IMR-90 (cell line): ENCODE measurements around the gene SYNE1. TPM values are rescaled to one million over a fixed set of nuclear protein-coding genes. Genes with fewer than 3 reads are reported as not detected.

Experiments used
- ATAC-seq: fragments of 200-7000 bp; cut with Tn5 transposase; 2 replicates; pipeline ENCODE4 v1.9.1; 2020; ENCODE audit warnings: low read depth, mild to moderate bottlenecking, moderate library complexity
- BruUV-seq: library from RNA; stranded (reverse); fragments of 400-500 nt; replicated peaks from 2 replicates; lab custom pipeline; 2021; lab: Mats Ljungman, UMichigan
- CTCF ChIA-PET: fragments of 300-600 bp; formaldehyde crosslinking; extraction: SDS; loops from one replicate; lab custom pipeline; 2021; ENCODE audit warnings: antibody characterized with exemption; lab: Yijun Ruan, JAX
- POLR2A ChIA-PET: fragments of 300-600 bp; sonication (Branson Sonifier 250); formaldehyde crosslinking; loops from one replicate; lab custom pipeline; 2022; ENCODE audit warnings: antibody characterized with exemption; ENCODE audit not compliant: unreplicated experiment; lab: Charles Lee
- DNase-seq: peaks from one replicate; pipeline ENCODE4 v3.0.0; 2013
- H2AFZ ChIP-seq: replicated peaks from 2 replicates; pipeline ENCODE3; 2013; ENCODE audit warnings: low read length, mild to moderate bottlenecking; ENCODE audit not compliant: poor library complexity
- H2AK5ac ChIP-seq: 2 replicates; pipeline ENCODE4 v1.6.1; 2013; ENCODE audit warnings: low read depth, low read length, inconsistent platforms
- H2AK9ac ChIP-seq: replicated peaks from 2 replicates; pipeline ENCODE3; 2013; ENCODE audit warnings: mild to moderate bottlenecking, low read depth, low read length, moderate library complexity; ENCODE audit not compliant: poor library complexity
- H2BK120ac ChIP-seq: 2 replicates; pipeline ENCODE4 v1.6.1; 2013; ENCODE audit warnings: low read depth, low read length, inconsistent platforms
- H2BK15ac ChIP-seq: 3 replicates; pipeline ENCODE4 v1.6.1; 2013; ENCODE audit warnings: low read depth, low read length, inconsistent platforms
- H2BK20ac ChIP-seq: 2 replicates; pipeline ENCODE4 v1.6.1; 2013; ENCODE audit warnings: low read depth, mild to moderate bottlenecking, inconsistent platforms, low read length, moderate library complexity
- H2BK5ac ChIP-seq: 2 replicates; pipeline ENCODE4 v1.6.1; 2013; ENCODE audit warnings: mild to moderate bottlenecking, low read depth, low read length, inconsistent platforms; ENCODE audit not compliant: poor library complexity, severe bottlenecking
- H3K14ac ChIP-seq: replicated peaks from 2 replicates; pipeline ENCODE4 v1.6.1; 2013; ENCODE audit warnings: low read depth, low read length, inconsistent platforms
- H3K18ac ChIP-seq: 2 replicates; pipeline ENCODE4 v1.6.1; 2013; ENCODE audit warnings: low read depth, low read length, control low read depth
- H3K23ac ChIP-seq: 2 replicates; pipeline ENCODE4 v1.6.1; 2013; ENCODE audit warnings: low read depth, low read length, inconsistent platforms
- H3K27ac ChIP-seq: 2 replicates; pipeline ENCODE4 v1.5.1; 2013; ENCODE audit warnings: mild to moderate bottlenecking, control low read depth, low read length; ENCODE audit not compliant: insufficient read depth
- H3K27me3 ChIP-seq: 2 replicates; pipeline ENCODE4 v1.6.1; 2013; ENCODE audit warnings: low read length; ENCODE audit not compliant: control insufficient read depth, insufficient read depth
- H3K36me3 ChIP-seq: 2 replicates; pipeline ENCODE4 v1.6.1; 2013; ENCODE audit warnings: low read length, mixed read lengths; ENCODE audit not compliant: control insufficient read depth, insufficient read depth
- H3K4ac ChIP-seq: 2 replicates; pipeline ENCODE4 v1.6.1; 2013; ENCODE audit warnings: low read depth, low read length, inconsistent platforms
- H3K4me1 ChIP-seq: 2 replicates; pipeline ENCODE4 v1.6.1; 2013; ENCODE audit warnings: low read length, mixed read lengths; ENCODE audit not compliant: control insufficient read depth, insufficient read depth
- H3K4me2 ChIP-seq: 2 replicates; pipeline ENCODE4 v1.6.1; 2013; ENCODE audit warnings: low read depth, mild to moderate bottlenecking, control low read depth, low read length, moderate library complexity
- H3K4me3 ChIP-seq: 2 replicates; pipeline ENCODE4 v1.5.1; 2013; ENCODE audit warnings: low read depth, mild to moderate bottlenecking, control low read depth, low read length, moderate library complexity; ENCODE audit not compliant: insufficient read depth
- H3K56ac ChIP-seq: 2 replicates; pipeline ENCODE4 v1.6.1; 2013; ENCODE audit warnings: low read length, inconsistent platforms; ENCODE audit not compliant: insufficient read depth; ENCODE audit errors: extremely low read depth
- H3K79me1 ChIP-seq, 2 experiments: 2 replicates each; pipeline ENCODE4 v1.6.1; 2013; ENCODE audit warnings: low read length in 2 of 2, inconsistent platforms in 1 of 2, low read depth in 1 of 2
- H3K9ac ChIP-seq: 2 replicates; pipeline ENCODE4 v1.6.1; 2013; ENCODE audit warnings: low read depth, low read length, control low read depth
- H3K9me1 ChIP-seq: 2 replicates; pipeline ENCODE4 v1.6.1; 2013; ENCODE audit warnings: low read length, inconsistent platforms; ENCODE audit not compliant: insufficient read depth
- H3K9me3 ChIP-seq: 2 replicates; pipeline ENCODE4 v1.6.1; 2013; ENCODE audit warnings: low read length; ENCODE audit not compliant: control insufficient read depth, insufficient read depth
- H4K20me1 ChIP-seq: 2 replicates; pipeline ENCODE4 v1.6.1; 2013; ENCODE audit warnings: low read length, inconsistent platforms; ENCODE audit not compliant: insufficient read depth
- H4K5ac ChIP-seq: 2 replicates; pipeline ENCODE4 v1.6.1; 2013; ENCODE audit warnings: mild to moderate bottlenecking, low read depth, low read length, control low read depth
- H4K8ac ChIP-seq, 2 experiments: 2 replicates each; pipeline ENCODE4 v1.6.1; 2013; ENCODE audit warnings: low read depth in 2 of 2, low read length in 2 of 2, control low read depth in 1 of 2, inconsistent platforms in 1 of 2
- H4K91ac ChIP-seq: 2 replicates; pipeline ENCODE4 v1.6.1; 2013; ENCODE audit warnings: low read depth, low read length, inconsistent platforms; ENCODE audit not compliant: insufficient read depth
- BHLHE40 ChIP-seq: fragments of 150-350 bp; IDR thresholded peaks from 2 replicates; pipeline ENCODE4 v1.6.1; 2016; ENCODE audit warnings: mild to moderate bottlenecking, low read depth, low read length
- CHD1 ChIP-seq: IDR thresholded peaks from 2 replicates; pipeline ENCODE4 v1.6.1; 2012; ENCODE audit warnings: low read depth, low read length, improper control_type of control experiment
- MAFK ChIP-seq: IDR thresholded peaks from 2 replicates; pipeline ENCODE4 v1.6.1; 2012; ENCODE audit warnings: low read depth, low read length, improper control_type of control experiment
- MAZ ChIP-seq: IDR thresholded peaks from 2 replicates; pipeline ENCODE4 v1.6.1; 2012; ENCODE audit warnings: low read depth, mild to moderate bottlenecking, low read length, improper control_type of control experiment, moderate library complexity, borderline replicate concordance
- POLR2A ChIP-seq: IDR thresholded peaks from 2 replicates; pipeline ENCODE4 v1.6.1; 2012; ENCODE audit warnings: mild to moderate bottlenecking, low read depth, low read length
- RAD21 ChIP-seq: IDR thresholded peaks from 2 replicates; pipeline ENCODE4 v1.6.1; 2012; ENCODE audit warnings: low read length, improper control_type of control experiment
- RFX5 ChIP-seq: IDR thresholded peaks from 2 replicates; pipeline ENCODE4 v1.8.0; 2012; ENCODE audit warnings: low read depth, mild to moderate bottlenecking, low read length, moderate library complexity
- WGBS, 2 experiments: methylation state at CpG; one replicate each; pipeline versions ENCODE4 v1.1.5 to v1.1.7; 2013; ENCODE audit warnings: missing lambda C conversion rate in 2 of 2; ENCODE audit not compliant: insufficient read length in 1 of 2; ENCODE audit errors: extremely low coverage in 2 of 2; 5-methylcytosine and 5-hydroxymethylcytosine counted together
- dilution Hi-C: fragments of 300-500 bp; cut with HindIII; formaldehyde crosslinking; loops from one replicate; pipeline ENCODE4 v1.14.3; 2018; ENCODE audit warnings: low sequenced_read_pairs; ENCODE audit not compliant: unreplicated experiment
- in situ Hi-C: fragments of 300-500 bp; cut with MboI; formaldehyde crosslinking; loops from 3 replicates; pipeline ENCODE4 v1.14.3; 2019; ENCODE audit warnings: low sequenced_read_pairs, inconsistent platforms, mixed read lengths
- intact Hi-C: fragments of 100-400 bp; cut with micrococcal nuclease; formaldehyde crosslinking; loops from 2 replicates; pipeline ENCODE4 v1.10.0; 2022
- polyA plus RNA-seq, 3 experiments: library from polyadenylated mRNA; depleted of rRNA; stranded (reverse); fragments of >200 nt; gene quantifications; 2 replicates each; pipeline ENCODE4 v1.2.3, GENCODE V29; 2012; ENCODE audit warnings: low replicate concordance in 1 of 3
- total RNA-seq: library from RNA; depleted of rRNA; stranded (reverse); fragments of >200 nt; gene quantifications from 2 replicates; pipeline ENCODE4 v1.2.3, GENCODE V29; 2012
- TF ChIP-seq, protein P1 (sequence below): conservative IDR thresholded peaks from 2 replicates; pipeline ENCODE4 v1.5.1; 2012; ENCODE audit warnings: mild to moderate bottlenecking, low read depth, low read length, improper control_type of control experiment

The SYNE1 gene
- total and polyA plus RNA-seq, 2 of the 4 experiments (the other 2 are of a cell fraction) = 34.1 to 159 TPM

DNA sequence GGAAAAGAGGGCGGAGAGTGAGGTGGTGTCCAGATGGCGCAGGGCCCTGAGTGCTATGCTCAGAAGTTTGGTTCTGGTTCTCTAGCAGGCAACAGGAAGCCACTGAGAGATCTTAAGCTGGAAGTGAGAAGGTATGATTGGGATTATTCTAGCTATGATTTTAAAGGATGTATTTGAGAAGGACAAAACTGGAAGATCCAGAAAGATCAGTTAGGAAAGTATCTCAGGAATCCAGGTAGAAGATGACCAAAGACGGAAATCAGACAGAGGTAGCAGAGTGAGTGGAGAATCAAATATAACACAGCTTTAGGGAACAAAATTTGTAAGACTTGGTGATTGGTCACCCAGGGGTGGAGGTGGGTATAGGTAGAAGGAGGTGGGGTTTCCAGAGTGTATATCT is 5.8 kb downstream of the SYNE1 start:
- Histone ChIP-seq H3K9me1 (no peaks in the 10 kb centered on the region; the same call in 1 of the 2 replicates), H2BK5ac (no peak overlapping the region), H3K18ac (no peak overlapping the region), H2AK5ac (no peak overlapping the region), H3K4ac (no peak overlapping the region), H3K4me2 (no peak overlapping the region), H4K5ac (no peak overlapping the region), H3K56ac (no peak overlapping the region), H3K9me3 (no peaks in the 10 kb centered on the region), H2AFZ (no peak overlapping the region), H2BK15ac (no peak overlapping the region), H2BK20ac (no peak overlapping the region), H4K20me1 (no peaks in the 10 kb centered on the region), H2AK9ac (no peak overlapping the region), H3K36me3 (no peaks in the 10 kb centered on the region), H4K91ac (no peak overlapping the region), H3K4me1 (peaks cover 6% of the 10 kb centered on the region; the same call in 1 of the 2 replicates), H3K14ac (no peak overlapping the region), H3K79me1 (peaks cover 17 to 20% of the 10 kb centered on the region in 2 experiments), H3K4me3 (no peak overlapping the region), H3K9ac (no peak overlapping the region), H4K8ac (no peak overlapping the region), H2BK120ac (no peak overlapping the region), H3K27me3 (no peaks in the 10 kb centered on the region), H3K23ac (no peak overlapping the region), H3K27ac (no peak overlapping the region)
- BruUV-seq = no TSS peak
- no peak for TF ChIP-seq CHD1
- TF ChIP-seq BHLHE40 = no peak
- TF ChIP-seq, protein P1, sequence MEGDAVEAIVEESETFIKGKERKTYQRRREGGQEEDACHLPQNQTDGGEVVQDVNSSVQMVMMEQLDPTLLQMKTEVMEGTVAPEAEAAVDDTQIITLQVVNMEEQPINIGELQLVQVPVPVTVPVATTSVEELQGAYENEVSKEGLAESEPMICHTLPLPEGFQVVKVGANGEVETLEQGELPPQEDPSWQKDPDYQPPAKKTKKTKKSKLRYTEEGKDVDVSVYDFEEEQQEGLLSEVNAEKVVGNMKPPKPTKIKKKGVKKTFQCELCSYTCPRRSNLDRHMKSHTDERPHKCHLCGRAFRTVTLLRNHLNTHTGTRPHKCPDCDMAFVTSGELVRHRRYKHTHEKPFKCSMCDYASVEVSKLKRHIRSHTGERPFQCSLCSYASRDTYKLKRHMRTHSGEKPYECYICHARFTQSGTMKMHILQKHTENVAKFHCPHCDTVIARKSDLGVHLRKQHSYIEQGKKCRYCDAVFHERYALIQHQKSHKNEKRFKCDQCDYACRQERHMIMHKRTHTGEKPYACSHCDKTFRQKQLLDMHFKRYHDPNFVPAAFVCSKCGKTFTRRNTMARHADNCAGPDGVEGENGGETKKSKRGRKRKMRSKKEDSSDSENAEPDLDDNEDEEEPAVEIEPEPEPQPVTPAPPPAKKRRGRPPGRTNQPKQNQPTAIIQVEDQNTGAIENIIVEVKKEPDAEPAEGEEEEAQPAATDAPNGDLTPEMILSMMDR = no peak
- TF ChIP-seq MAFK = no peak
- no peak for TF ChIP-seq MAZ
- no peak for TF ChIP-seq RFX5
- TF ChIP-seq POLR2A = no peak
- no peak for TF ChIP-seq RAD21
- ChIA-PET CTCF (interaction anchor here (1.0 kb wide), 1 partner anchor 10 kb away, joined by 4 read pairs; no protein-coding TSS in a partner anchor), POLR2A (no interaction called here)
- intact Hi-C loops (no loop called here), dilution Hi-C loops (no loop called here), in situ Hi-C loops (no loop called here)
- ATAC-seq (no peak), DNase-seq (no peak)
- WGBS, 2 experiments = 100% methylated on average over 1 of the region's 3 CpGs; no CpG with 5 or more reads in 1 of the 2 experiments
